Stomach (tissue), 4 donors: ENCODE measurements around the gene SEC31B.

Experiments used
- EP300 ChIP-seq: sonication (generic); formaldehyde crosslinking; IDR thresholded peaks from one replicate; pipeline ENCODE4 v1.6.1; 2017; ENCODE audit warnings: antibody characterized with exemption
- POLR2A ChIP-seq, 4 donors: fragments of 450-650 bp; IDR thresholded peaks; one replicate each; pipeline ENCODE4 v1.6.1; 2016; ENCODE audit warnings: antibody characterized with exemption in 4 of 4, control low read depth in 2 of 4, mild to moderate bottlenecking in 1 of 4, moderate library complexity in 1 of 4
- POLR2AphosphoS5 ChIP-seq, 3 donors: sonication (generic); formaldehyde crosslinking; IDR thresholded peaks; one replicate each; pipeline ENCODE4 v1.6.1; 2016; ENCODE audit warnings: antibody characterized with exemption in 3 of 3
- TF ChIP-seq, protein P1 (sequence below), 7 experiments: fragments of 450-650 bp in 4 of 7; fragments of 200-600 bp in 3 of 7; sonication (generic) in 3 of 7; IDR thresholded peaks; one replicate each; pipeline ENCODE4 v1.5.1; 2016 to 2019; ENCODE audit warnings: antibody characterized with exemption in 7 of 7, control low read depth in 2 of 7, mild to moderate bottlenecking in 1 of 7

DNA sequence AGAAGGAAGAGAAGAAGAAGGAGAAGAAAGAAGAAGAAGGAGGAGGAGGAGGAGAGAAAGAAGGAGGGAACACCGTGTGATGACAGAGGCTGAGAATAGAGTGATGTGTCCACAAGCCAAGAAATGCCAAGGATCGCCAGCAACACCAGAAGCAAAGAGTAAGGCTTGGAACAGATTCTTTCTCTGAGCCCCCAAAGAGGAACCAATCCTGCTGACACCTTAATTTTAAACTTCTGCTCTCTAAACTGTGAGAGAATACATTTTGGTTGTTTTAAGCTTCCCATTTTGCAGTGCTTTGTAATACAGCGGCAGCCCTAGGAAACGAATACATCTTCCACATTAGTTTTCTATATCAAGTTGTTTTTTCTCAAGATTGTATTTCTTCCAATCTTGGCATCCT, 70.7 kb downstream of the SEC31B start:
- TF ChIP-seq, protein P1, sequence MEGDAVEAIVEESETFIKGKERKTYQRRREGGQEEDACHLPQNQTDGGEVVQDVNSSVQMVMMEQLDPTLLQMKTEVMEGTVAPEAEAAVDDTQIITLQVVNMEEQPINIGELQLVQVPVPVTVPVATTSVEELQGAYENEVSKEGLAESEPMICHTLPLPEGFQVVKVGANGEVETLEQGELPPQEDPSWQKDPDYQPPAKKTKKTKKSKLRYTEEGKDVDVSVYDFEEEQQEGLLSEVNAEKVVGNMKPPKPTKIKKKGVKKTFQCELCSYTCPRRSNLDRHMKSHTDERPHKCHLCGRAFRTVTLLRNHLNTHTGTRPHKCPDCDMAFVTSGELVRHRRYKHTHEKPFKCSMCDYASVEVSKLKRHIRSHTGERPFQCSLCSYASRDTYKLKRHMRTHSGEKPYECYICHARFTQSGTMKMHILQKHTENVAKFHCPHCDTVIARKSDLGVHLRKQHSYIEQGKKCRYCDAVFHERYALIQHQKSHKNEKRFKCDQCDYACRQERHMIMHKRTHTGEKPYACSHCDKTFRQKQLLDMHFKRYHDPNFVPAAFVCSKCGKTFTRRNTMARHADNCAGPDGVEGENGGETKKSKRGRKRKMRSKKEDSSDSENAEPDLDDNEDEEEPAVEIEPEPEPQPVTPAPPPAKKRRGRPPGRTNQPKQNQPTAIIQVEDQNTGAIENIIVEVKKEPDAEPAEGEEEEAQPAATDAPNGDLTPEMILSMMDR (IDR thresholded peaks at IDR 0.05) = no peak
- TF ChIP-seq POLR2A (IDR thresholded peaks at IDR 0.05) = no peak
- no peak for TF ChIP-seq POLR2AphosphoS5 (IDR thresholded peaks at IDR 0.05)
- TF ChIP-seq EP300 = no peak
